GM18519 (cell line): ENCODE results near the gene NTSR1.

ENCODE experiments used
- ATAC-seq: cut with Tn5 transposase; IDR thresholded peaks from one replicate; pipeline ENCODE4 v1.9.1; 2021; ENCODE audit warnings: mild to moderate bottlenecking, moderate library complexity; ENCODE audit not compliant: unreplicated experiment, low FRiP score

The NTSR1 gene

GRCh38 chr20:62809530-62810428 is 101.1 kb downstream of the NTSR1 start:
- no peak for ATAC-seq

DNA sequence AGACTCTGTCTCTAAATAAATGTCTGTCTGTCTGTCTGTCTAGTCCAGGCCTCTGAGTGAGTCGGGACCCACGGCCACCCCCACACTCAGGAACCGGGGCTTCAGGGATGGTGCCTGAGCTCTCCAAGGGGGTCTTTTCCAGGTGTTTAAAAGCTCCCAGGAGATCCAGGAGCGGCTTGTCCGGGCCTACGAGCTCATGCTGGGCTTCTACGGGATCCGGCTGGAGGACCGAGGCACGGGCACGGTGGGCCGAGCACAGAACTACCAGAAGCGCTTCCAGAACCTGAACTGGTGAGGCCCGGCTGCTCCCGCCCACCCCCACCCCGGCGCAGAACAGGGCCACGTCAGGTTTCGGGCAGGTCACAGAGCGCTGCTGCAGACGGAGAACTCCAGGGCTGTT is 102.7 kb downstream of the NTSR1 start:
- ATAC-seq, result no peak

GRCh38 chr20:62811720-62812119 is 103.1 kb downstream of the NTSR1 start:
- no peak for ATAC-seq
